ENCODE data around the gene NCKIPSD. TPM values are rescaled to one million over a fixed set of nuclear protein-coding genes. Genes with fewer than 3 reads are reported as not detected.

Gene NCKIPSD
- total RNA-seq, 4 donors from 2014 or later, result 32.4 to 88.5 (median 51.8) TPM

- Histone ChIP-seq H3K36me3 (peaks cover 3 to 60% (median 15%) of the 10 kb centered on the region in 3 donors), H3K4me1 (peaks cover 0 to 59% (median 14%) of the 10 kb centered on the region in 4 donors), H3K27me3 (no peaks in the 10 kb centered on the region), H3K9me3 (no peaks in the 10 kb centered on the region), H3K4me3 (peak overlapping the region; percentile 43 to 85 (median 62)), H3K27ac (peak overlapping the region; percentile 86 to 98 (median 93))
- 30 to 31% methylated on average over 9 of the region's 9 CpGs for WGBS, 2 donors
- TF ChIP-seq CTCF (IDR thresholded peaks at IDR 0.05), result peak in 1 of 5 experiments; percentile 23
- peak in 1 of 2 donors; percentile 94 for TF ChIP-seq EP300 (IDR thresholded peaks at IDR 0.05)
- peak; percentile 45 to 72 for TF ChIP-seq POLR2A (IDR thresholded peaks at IDR 0.05)
- peak; percentile 68 to 81 for DNase-seq (ENCODE audit: low spot score in 2 of 2)
Measured at GRCh38 chr3:48695393-48695753, 9.7 kb upstream of the NCKIPSD start.

DNA sequence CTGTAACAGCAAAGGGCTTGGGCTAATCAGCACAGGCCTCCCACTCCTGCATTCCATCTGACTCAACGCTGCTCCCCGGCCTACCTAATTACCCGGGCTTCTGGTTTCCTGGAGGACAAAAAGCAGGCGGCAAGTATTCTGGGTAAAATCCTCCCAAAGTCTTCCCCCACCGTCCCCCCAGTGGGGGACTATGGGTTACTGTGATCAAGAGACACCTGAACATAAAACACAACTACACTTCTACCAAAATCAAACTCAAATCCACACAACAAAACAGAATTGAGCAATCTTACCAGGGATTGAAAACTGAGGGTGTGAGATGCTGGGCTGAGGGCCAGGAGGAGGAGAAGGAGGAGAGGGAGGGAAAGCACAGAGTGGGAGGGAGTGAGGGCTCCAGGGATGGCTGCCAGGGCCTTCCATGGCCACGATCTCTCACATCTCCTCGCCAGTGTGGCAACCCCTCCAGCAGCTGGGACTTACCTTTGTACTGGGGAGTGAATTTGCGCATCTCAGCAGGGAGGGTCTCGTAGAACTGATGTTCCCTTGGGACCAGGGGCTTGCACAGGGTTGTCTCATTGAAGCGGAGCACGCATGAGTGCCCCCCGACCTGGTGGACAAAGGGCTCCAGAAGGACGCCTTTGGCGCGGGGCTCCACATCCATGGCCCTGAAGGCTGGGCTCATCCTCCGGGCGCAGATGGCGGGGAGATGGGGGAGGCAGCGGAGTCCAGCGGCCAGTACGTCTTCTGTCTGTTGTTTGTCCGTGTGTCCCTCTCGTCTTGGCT is 9.1 kb upstream of the NCKIPSD start:
- peak overlapping the region; percentile 43 to 85 (median 62) for H3K4me3 ChIP-seq
- no peaks in the 10 kb centered on the region for H3K9me3 ChIP-seq
- peak overlapping the region; percentile 86 to 98 (median 93) for H3K27ac ChIP-seq
- WGBS, 2 donors, result 27 to 32% methylated on average over 19 to 23 of the region's 23 CpGs
- TF ChIP-seq CTCF (IDR thresholded peaks at IDR 0.05) (no peak), EP300 (IDR thresholded peaks at IDR 0.05) (peak; percentile 20 to 48), POLR2A (IDR thresholded peaks at IDR 0.05) (peak; percentile 4 to 20)
- peak; percentile 79 to 85 for DNase-seq (ENCODE audit: low spot score in 2 of 2)
- H3K36me3 ChIP-seq, result peaks cover 3 to 66% (median 15%) of the 10 kb centered on the region in 3 donors
- no peaks in the 10 kb centered on the region for H3K27me3 ChIP-seq
- H3K4me1 ChIP-seq, result peaks cover 0 to 63% (median 14%) of the 10 kb centered on the region in 4 donors

- peak overlapping the region; percentile 43 to 85 (median 62) for H3K4me3 ChIP-seq
- 60 to 68% methylated on average over 8 of the region's 8 CpGs for WGBS, 2 donors
- peak overlapping the region; percentile 86 to 98 (median 93) for H3K27ac ChIP-seq
- H3K27me3 ChIP-seq, result no peaks in the 10 kb centered on the region
- peaks cover 0 to 68% (median 14%) of the 10 kb centered on the region in 4 donors for H3K4me1 ChIP-seq
- no peak for DNase-seq (ENCODE audit: low spot score in 2 of 2)
- TF ChIP-seq EP300 (IDR thresholded peaks at IDR 0.05), result peak in 1 of 2 donors; percentile 1
- TF ChIP-seq POLR2A (IDR thresholded peaks at IDR 0.05), result no peak
- H3K9me3 ChIP-seq, result no peaks in the 10 kb centered on the region
- peaks cover 6 to 68% (median 23%) of the 10 kb centered on the region in 3 donors for H3K36me3 ChIP-seq
Measured at GRCh38 chr3:48693826-48694225, 8.1 kb upstream of the NCKIPSD start.

GRCh38 chr3:48692551-48692950 is 6.8 kb upstream of the NCKIPSD start:
- Histone ChIP-seq H3K27ac (peak overlapping the region; percentile 86 to 98 (median 93)), H3K4me1 (peaks cover 0 to 58% (median 12%) of the 10 kb centered on the region in 4 donors), H3K36me3 (peaks cover 6 to 75% (median 32%) of the 10 kb centered on the region in 3 donors)

DNA sequence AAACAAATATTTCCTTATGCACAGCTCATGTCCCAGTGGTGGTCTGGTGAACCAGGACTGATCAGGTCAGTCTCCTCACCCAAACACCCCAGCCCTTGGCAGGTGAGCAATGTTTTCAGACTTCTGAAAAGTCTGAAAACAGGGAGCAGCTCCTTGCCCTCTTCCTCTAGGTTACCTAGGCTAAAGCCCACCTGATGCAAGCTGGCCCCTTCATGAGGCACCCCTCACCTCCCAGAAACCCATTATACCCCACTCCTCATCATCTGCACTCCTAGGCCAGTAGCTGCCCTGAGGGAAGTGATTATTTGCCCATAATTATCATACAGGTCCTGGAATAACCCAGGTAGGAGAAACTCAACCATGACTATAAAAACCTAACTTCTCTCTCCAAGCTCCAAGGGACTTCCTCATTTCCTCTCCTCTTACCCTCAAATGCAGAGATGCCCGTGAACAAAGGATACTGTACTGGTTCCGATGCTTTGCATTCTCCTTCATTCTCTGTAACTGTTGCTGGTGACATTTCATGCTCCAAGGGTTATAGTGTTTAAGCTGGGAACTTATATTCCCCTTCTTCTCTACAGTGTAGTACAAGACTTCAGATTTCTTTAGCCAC is 5.2 kb upstream of the NCKIPSD start:
- peaks cover 0 to 63% (median 10%) of the 10 kb centered on the region in 4 donors for H3K4me1 ChIP-seq
- peaks cover 6 to 80% (median 35%) of the 10 kb centered on the region in 3 donors for H3K36me3 ChIP-seq
- no peaks in the 10 kb centered on the region for H3K9me3 ChIP-seq
- H3K27me3 ChIP-seq, result no peaks in the 10 kb centered on the region
- WGBS, 2 donors, result 81 to 83% methylated on average over 2 of the region's 2 CpGs
- DNase-seq (ENCODE audit: low spot score in 2 of 2), result no peak
- H3K27ac ChIP-seq, result peak overlapping the region in 3 of 4 donors; percentile 5 to 98 (median 98)
- peak overlapping the region in 1 of 4 donors; percentile 75 for H3K4me3 ChIP-seq
- TF ChIP-seq CTCF (IDR thresholded peaks at IDR 0.05), result no peak
- no peak for TF ChIP-seq POLR2A (IDR thresholded peaks at IDR 0.05)
- no peak for TF ChIP-seq EP300 (IDR thresholded peaks at IDR 0.05)

More at GRCh38 chr3:48692551-48692950, 6.8 kb upstream of the NCKIPSD start:
- TF ChIP-seq CTCF (IDR thresholded peaks at IDR 0.05) (no peak), POLR2A (IDR thresholded peaks at IDR 0.05) (no peak), EP300 (IDR thresholded peaks at IDR 0.05) (no peak)
- no peaks in the 10 kb centered on the region for H3K27me3 ChIP-seq
- peak overlapping the region in 3 of 4 donors; percentile 43 to 85 (median 75) for H3K4me3 ChIP-seq
- no peak for DNase-seq (ENCODE audit: low spot score in 2 of 2)
- H3K9me3 ChIP-seq, result no peaks in the 10 kb centered on the region

Measured in tibial nerve (tissue), 4 donors.